ENCODE data around the gene FAM3A. TPM values are rescaled to one million over a fixed set of nuclear protein-coding genes. Genes with fewer than 3 reads are reported as not detected.

The FAM3A gene
- total RNA-seq, 1 donor from 2014 or later, result 53.1 TPM

DNA sequence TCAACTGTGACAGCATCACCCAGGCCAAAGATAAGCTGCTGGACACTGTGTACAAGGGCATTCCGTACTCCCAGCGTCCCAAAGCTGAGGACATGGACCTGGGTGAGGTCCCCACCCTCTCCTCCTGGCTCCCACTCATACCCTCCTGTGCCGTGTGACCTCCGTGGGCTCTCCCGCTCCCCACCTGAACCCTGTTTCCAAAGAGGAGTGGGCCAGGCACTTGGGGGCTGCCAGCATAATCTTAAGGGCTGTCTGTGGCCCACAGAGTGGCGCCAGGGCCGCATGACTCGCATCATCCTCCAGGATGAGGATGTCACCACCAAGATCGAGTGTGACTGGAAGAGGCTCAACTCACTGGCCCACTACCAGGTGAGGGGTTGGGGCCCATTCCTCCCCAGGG is 46.9 kb downstream of the FAM3A start:
- no peak for DNase-seq (ENCODE audit: low spot score)
- intact Hi-C loops (cut with DNase I), result no loop called here

GRCh38 chrX:154468217-154468616 is 47.8 kb downstream of the FAM3A start:
- intact Hi-C loops (cut with DNase I), result no loop called here

DNA sequence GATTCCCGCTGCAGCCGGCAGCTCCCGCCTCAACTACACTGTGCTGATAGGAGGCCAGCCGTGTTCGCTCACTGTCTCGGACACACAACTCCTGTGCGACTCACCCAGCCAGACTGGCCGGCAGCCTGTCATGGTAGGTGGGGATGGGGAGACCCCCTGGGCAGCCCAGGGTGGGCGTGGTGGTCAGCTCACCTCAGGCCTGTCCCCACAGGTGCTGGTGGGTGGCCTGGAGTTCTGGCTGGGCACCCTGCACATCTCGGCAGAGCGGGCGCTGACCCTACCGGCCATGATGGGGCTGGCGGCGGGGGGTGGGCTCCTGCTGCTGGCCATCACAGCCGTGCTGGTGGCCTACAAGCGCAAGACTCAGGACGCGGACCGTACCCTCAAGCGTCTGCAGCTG is 48.5 kb downstream of the FAM3A start:
- no peak for DNase-seq (ENCODE audit: low spot score)
- intact Hi-C loops (cut with DNase I), result no loop called here

More at GRCh38 chrX:154468217-154468616, 47.8 kb downstream of the FAM3A start:
- DNase-seq (ENCODE audit: low spot score), result no peak

DNA sequence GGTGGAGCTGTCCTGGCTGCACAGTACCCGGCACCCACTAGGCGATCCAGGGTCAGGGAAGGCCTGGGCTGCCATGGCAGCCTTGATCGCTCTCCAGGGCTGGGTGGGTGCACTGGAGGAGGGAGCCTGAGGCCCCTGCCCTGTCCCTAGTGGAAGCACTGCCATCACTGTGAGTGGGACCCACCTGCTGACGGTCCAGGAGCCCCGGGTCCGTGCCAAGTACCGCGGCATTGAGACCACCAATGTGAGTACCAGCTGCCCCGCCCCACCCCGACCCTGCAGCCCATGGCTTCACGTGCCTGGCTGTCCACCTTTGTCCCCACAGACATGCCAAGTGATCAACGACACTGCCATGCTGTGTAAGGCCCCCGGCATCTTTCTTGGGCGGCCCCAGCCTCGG is 49.1 kb downstream of the FAM3A start:
- intact Hi-C loops (cut with DNase I), result no loop called here
- DNase-seq (ENCODE audit: low spot score), result no peak

- intact Hi-C loops (cut with DNase I), result no loop called here
- DNase-seq (ENCODE audit: low spot score), result no peak
Observed at GRCh38 chrX:154466036-154466435, 50.0 kb downstream of the FAM3A start.

DNA sequence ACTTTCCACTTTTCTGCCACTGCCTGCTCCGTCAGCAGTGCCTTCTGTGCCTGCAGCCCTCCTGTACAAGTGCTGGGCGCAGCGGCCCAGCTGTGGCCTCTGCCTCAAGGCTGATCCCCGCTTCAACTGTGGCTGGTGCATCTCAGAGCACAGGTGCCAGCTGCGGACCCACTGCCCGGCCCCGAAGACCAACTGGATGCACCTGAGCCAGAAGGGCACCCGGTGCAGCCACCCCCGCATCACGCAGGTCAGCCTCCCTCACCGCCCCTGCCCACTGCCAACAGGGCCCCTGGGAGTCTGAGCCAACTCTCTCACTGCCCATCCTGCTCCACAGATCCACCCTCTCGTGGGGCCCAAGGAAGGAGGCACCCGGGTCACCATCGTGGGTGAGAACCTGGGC is 50.4 kb downstream of the FAM3A start:
- intact Hi-C loops (cut with DNase I), result no loop called here
- no peak for DNase-seq (ENCODE audit: low spot score)

DNA sequence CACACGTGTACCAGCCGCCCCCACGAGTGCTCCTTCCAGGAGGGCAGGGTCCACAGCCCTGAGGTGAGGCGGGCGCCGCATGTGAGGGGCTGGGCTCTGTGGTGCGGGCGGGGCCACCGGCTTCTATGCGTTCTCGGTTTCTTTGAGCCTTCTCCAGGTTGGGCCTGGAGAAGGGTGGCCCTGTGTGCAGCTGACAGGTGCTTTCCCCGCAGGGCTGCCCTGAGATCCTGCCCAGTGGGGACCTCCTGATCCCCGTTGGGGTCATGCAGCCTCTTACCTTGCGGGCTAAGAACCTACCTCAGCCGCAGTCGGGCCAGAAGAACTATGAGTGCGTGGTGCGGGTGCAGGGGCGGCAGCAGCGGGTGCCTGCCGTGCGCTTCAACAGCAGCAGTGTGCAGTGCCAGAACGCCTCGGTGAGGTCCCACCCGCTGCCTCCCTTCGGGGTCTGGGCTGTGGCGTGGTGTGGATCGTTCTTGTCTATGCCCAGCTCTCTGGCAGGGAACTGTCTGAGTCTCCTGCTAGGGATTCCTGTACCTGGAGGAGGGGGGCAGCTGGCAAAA is 51.1 kb downstream of the FAM3A start:
- no peak for DNase-seq (ENCODE audit: low spot score)
- intact Hi-C loops (cut with DNase I), result no loop called here

- intact Hi-C loops (cut with DNase I), result no loop called here
- DNase-seq (ENCODE audit: low spot score), result no peak
Observed at GRCh38 chrX:154463611-154464220, 52.3 kb downstream of the FAM3A start.

DNA sequence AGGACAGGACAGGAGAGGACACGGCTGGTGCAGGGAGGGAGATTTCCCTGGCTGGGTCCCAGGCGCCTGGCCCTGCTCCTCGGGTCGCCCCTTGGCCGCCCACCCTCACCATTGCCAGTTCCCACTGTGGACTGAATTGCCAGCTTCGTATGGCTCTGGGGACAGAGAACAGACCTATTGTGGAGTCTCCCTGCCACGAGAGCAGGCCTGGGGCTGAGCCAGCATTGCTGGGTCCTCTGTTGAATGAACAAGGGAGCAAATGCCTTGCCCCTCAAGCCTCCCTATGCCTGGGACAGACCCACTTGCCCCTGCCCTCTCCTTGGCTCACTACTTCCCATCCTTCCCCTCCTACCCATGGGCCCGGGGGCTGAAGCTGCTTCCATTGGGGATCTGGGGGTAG is 53.6 kb downstream of the FAM3A start:
- intact Hi-C loops (cut with DNase I), result no loop called here
- no peak for DNase-seq (ENCODE audit: low spot score)

- intact Hi-C loops (cut with DNase I), result no loop called here
- DNase-seq (ENCODE audit: low spot score), result no peak
Observed at GRCh38 chrX:154460326-154460725, 55.7 kb downstream of the FAM3A start.

GRCh38 chrX:154459832-154460231 is 56.2 kb downstream of the FAM3A start:
- no peak for DNase-seq (ENCODE audit: low spot score)
- intact Hi-C loops (cut with DNase I), result no loop called here

- no peak for DNase-seq (ENCODE audit: low spot score)
- intact Hi-C loops (cut with DNase I), result no loop called here
Observed at GRCh38 chrX:154458954-154459778, 56.9 kb downstream of the FAM3A start.

GRCh38 chrX:154458116-154458953 is 57.7 kb downstream of the FAM3A start, which contains the start of gene PLXNA3:
TSS of gene PLXNA3 (plus strand) at chrX:154458281. CDS start at chrX:154460184, 1,903 bp downstream.
- intact Hi-C loops (cut with DNase I), result no loop called here
- peak; percentile 85 for DNase-seq (ENCODE audit: low spot score)

GRCh38 chrX:154457491-154458115 is 58.4 kb downstream of the FAM3A start:
- intact Hi-C loops (cut with DNase I), result no loop called here
- no peak for DNase-seq (ENCODE audit: low spot score)

Other genes starting within 250 kb of the FAM3A start
- not detected for gene TEX28, start 221.1 kb downstream of the FAM3A start, total RNA-seq
- gene TKTL1, start 220.4 kb downstream of the FAM3A start, total RNA-seq, result 3.2 TPM
- gene FLNA, start 141.6 kb downstream of the FAM3A start, total RNA-seq, result 347 TPM
- 66.2 TPM for gene EMD, start 136.9 kb downstream of the FAM3A start, total RNA-seq
- 1,520 TPM for gene RPL10, start 117.9 kb downstream of the FAM3A start, total RNA-seq
- gene DNASE1L1, start 107.0 kb downstream of the FAM3A start, total RNA-seq, result 32.9 TPM
- 41.6 TPM for gene TAFAZZIN, start 104.7 kb downstream of the FAM3A start, total RNA-seq
- 86.1 TPM for gene ATP6AP1, start 87.6 kb downstream of the FAM3A start, total RNA-seq
- 114 TPM for gene GDI1, start 79.1 kb downstream of the FAM3A start, total RNA-seq
- gene FAM50A, start 72.1 kb downstream of the FAM3A start, total RNA-seq, result 43.7 TPM
- 46.9 TPM for gene PLXNA3, start 58.0 kb downstream of the FAM3A start, total RNA-seq
- gene LAGE3, start 37.0 kb downstream of the FAM3A start, total RNA-seq, result 13.9 TPM
- gene UBL4A, start 29.6 kb downstream of the FAM3A start, total RNA-seq, result 48.4 TPM
- 13.8 TPM for gene SLC10A3, start 25.6 kb downstream of the FAM3A start, total RNA-seq
- gene G6PD, start 30.6 kb upstream of the FAM3A start, total RNA-seq, result 14.6 TPM
- 18.9 TPM for gene IKBKG, start 31.4 kb upstream of the FAM3A start, total RNA-seq
- gene CTAG1A, start 68.9 kb upstream of the FAM3A start, total RNA-seq, result not detected
- gene CTAG1B, start 103.0 kb upstream of the FAM3A start, total RNA-seq, result not detected
- gene CTAG2, start 137.3 kb upstream of the FAM3A start, total RNA-seq, result not detected
- gene GAB3, start 234.8 kb upstream of the FAM3A start, total RNA-seq, result 17.7 TPM
- gene DKC1, start 246.6 kb upstream of the FAM3A start, total RNA-seq, result 22.4 TPM